DND-41 (cell line): ENCODE measurements around the gene MBTPS1.

Experiments
- ATAC-seq: fragments of 200-7000 bp; cut with Tn5 transposase; 3 replicates; pipeline ENCODE4 v1.9.1; 2021; ENCODE audit warnings: low read depth; ENCODE audit not compliant: insufficient read depth
- DNase-seq: peaks from one replicate; pipeline ENCODE4 v3.0.0-alpha.2; 2020
- H2AFZ ChIP-seq: 2 replicates; pipeline ENCODE4 v1.6.0; 2012; ENCODE audit warnings: low read depth, low read length
- H3K27ac ChIP-seq: 2 replicates; pipeline ENCODE4 v1.5.1; 2012; ENCODE audit warnings: low read length, inconsistent platforms
- H3K27me3 ChIP-seq: fragments of 200-600 bp; sonication (generic); 2 replicates; pipeline ENCODE4 v1.6.0; 2012; ENCODE audit warnings: low read length, mild to moderate bottlenecking, inconsistent platforms; ENCODE audit not compliant: insufficient read depth, poor library complexity
- H3K36me3 ChIP-seq: 2 replicates; pipeline ENCODE4 v1.5.1; 2012; ENCODE audit warnings: low read length, inconsistent platforms; ENCODE audit not compliant: insufficient read depth
- H3K4me1 ChIP-seq: 2 replicates; pipeline ENCODE4 v1.5.1; 2012; ENCODE audit warnings: mild to moderate bottlenecking, low read length; ENCODE audit not compliant: insufficient read depth
- H3K4me2 ChIP-seq: 2 replicates; pipeline ENCODE4 v1.6.0; 2012; ENCODE audit warnings: mild to moderate bottlenecking, moderate library complexity, low read length, inconsistent platforms; ENCODE audit not compliant: insufficient read depth
- H3K4me3 ChIP-seq, 2 experiments: fragments of 200-600 bp in 1 of 2; shearing (Covaris generic) in 1 of 2; 2 replicates each; pipeline ENCODE4 v1.5.1; 2012 to 2016; ENCODE audit warnings: inconsistent platforms in 2 of 2, low read length in 2 of 2, mild to moderate bottlenecking in 2 of 2, low read depth in 1 of 2, moderate library complexity in 1 of 2
- H3K79me2 ChIP-seq: 2 replicates; pipeline ENCODE4 v1.6.0; 2012; ENCODE audit warnings: low read length, inconsistent platforms; ENCODE audit not compliant: insufficient read depth
- H3K9ac ChIP-seq: 2 replicates; pipeline ENCODE4 v1.6.0; 2012; ENCODE audit warnings: low read depth, mild to moderate bottlenecking, inconsistent platforms, low read length, moderate library complexity
- H3K9me3 ChIP-seq: 2 replicates; pipeline ENCODE4 v1.5.1; 2012; ENCODE audit warnings: low read length, moderate library complexity, mild to moderate bottlenecking, inconsistent platforms; ENCODE audit not compliant: insufficient read depth, severe bottlenecking
- H4K20me1 ChIP-seq: 2 replicates; pipeline ENCODE4 v1.6.0; 2012; ENCODE audit warnings: low read length; ENCODE audit not compliant: insufficient read depth
- CTCF ChIP-seq: IDR thresholded peaks from 2 replicates; pipeline ENCODE4 v1.5.1; 2012; ENCODE audit warnings: borderline replicate concordance, low read length, moderate library complexity, mild to moderate bottlenecking; ENCODE audit not compliant: poor library complexity, severe bottlenecking; ENCODE audit errors: extremely low read depth
- EZH2 ChIP-seq: IDR thresholded peaks from 3 replicates; pipeline ENCODE4 v1.6.1; 2012; ENCODE audit warnings: borderline replicate concordance, low read depth, mild to moderate bottlenecking, moderate library complexity, low read length, inconsistent platforms; ENCODE audit not compliant: severe bottlenecking

The MBTPS1 gene

GRCh38 chr16:84059946-84060901 is 56.5 kb downstream of the MBTPS1 start:
- no peak for TF ChIP-seq EZH2
- no peak for TF ChIP-seq CTCF
- no peak overlapping the region for H3K4me3 ChIP-seq

GRCh38 chr16:84059111-84059510 is 57.6 kb downstream of the MBTPS1 start:
- TF ChIP-seq CTCF (no peak), EZH2 (no peak)

More at GRCh38 chr16:84059946-84060901, 56.5 kb downstream of the MBTPS1 start:
- Histone ChIP-seq H3K4me1 (no peaks in the 10 kb centered on the region), H3K4me2 (no peak overlapping the region), H2AFZ (no peak overlapping the region), H3K36me3 (peaks cover 96% of the 10 kb centered on the region), H3K9ac (no peak overlapping the region), H3K27ac (no peak overlapping the region), H3K9me3 (no peaks in the 10 kb centered on the region), H4K20me1 (peaks cover 17% of the 10 kb centered on the region), H3K27me3 (no peaks in the 10 kb centered on the region), H3K79me2 (no peaks in the 10 kb centered on the region)
- no peak for DNase-seq
- no peak for ATAC-seq

GRCh38 chr16:84058664-84059063 is 58.1 kb downstream of the MBTPS1 start:
- no peak for ATAC-seq
- no peaks in the 10 kb centered on the region for H3K9me3 ChIP-seq
- H3K27ac ChIP-seq, result no peak overlapping the region
- no peaks in the 10 kb centered on the region for H3K79me2 ChIP-seq
- H4K20me1 ChIP-seq, result peaks cover 17% of the 10 kb centered on the region
- H3K4me2 ChIP-seq, result no peak overlapping the region
- no peak for TF ChIP-seq CTCF
- TF ChIP-seq EZH2, result no peak
- no peak overlapping the region for H3K4me3 ChIP-seq
- H3K4me1 ChIP-seq, result no peaks in the 10 kb centered on the region
- H2AFZ ChIP-seq, result no peak overlapping the region
- no peak overlapping the region for H3K9ac ChIP-seq
- peaks cover 96% of the 10 kb centered on the region for H3K36me3 ChIP-seq
- no peaks in the 10 kb centered on the region for H3K27me3 ChIP-seq
- no peak for DNase-seq

More at GRCh38 chr16:84059111-84059510, 57.6 kb downstream of the MBTPS1 start:
- Histone ChIP-seq H2AFZ (no peak overlapping the region), H3K9me3 (no peaks in the 10 kb centered on the region), H3K36me3 (peaks cover 96% of the 10 kb centered on the region), H4K20me1 (peaks cover 17% of the 10 kb centered on the region), H3K9ac (no peak overlapping the region), H3K4me2 (no peak overlapping the region), H3K27ac (no peak overlapping the region), H3K4me1 (no peaks in the 10 kb centered on the region), H3K79me2 (no peaks in the 10 kb centered on the region), H3K4me3 (no peak overlapping the region), H3K27me3 (no peaks in the 10 kb centered on the region)
- no peak for ATAC-seq
- no peak for DNase-seq
